ENCODE data around the gene PRODH.
"Not testable (repeated sequence)": the region's sequence is repeated elsewhere in the genome, so short reads cannot be mapped to it uniquely, and the experiment has no call there.

Gene PRODH

DNA sequence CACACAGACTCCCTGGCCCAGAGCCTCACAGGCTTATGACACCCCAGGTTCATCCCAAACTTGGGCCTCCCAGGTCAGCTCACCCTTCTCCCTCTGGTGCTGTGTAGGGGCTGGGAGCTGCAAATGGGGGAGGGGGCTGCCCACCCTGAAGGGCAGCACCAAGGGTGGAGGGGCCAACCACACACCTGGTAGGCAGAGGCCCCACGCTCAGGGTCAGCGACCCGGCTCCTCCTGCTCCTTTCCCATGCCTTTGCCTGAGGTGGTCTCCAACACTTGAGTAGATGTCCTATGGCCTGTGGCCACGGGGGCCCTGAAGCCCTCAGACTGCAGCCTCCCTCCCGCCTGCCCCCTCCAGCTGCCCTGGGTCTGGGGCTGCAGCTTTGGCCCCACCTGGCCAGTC, 26.5 kb downstream of the PRODH start:
- TF ChIP-seq, protein P1, sequence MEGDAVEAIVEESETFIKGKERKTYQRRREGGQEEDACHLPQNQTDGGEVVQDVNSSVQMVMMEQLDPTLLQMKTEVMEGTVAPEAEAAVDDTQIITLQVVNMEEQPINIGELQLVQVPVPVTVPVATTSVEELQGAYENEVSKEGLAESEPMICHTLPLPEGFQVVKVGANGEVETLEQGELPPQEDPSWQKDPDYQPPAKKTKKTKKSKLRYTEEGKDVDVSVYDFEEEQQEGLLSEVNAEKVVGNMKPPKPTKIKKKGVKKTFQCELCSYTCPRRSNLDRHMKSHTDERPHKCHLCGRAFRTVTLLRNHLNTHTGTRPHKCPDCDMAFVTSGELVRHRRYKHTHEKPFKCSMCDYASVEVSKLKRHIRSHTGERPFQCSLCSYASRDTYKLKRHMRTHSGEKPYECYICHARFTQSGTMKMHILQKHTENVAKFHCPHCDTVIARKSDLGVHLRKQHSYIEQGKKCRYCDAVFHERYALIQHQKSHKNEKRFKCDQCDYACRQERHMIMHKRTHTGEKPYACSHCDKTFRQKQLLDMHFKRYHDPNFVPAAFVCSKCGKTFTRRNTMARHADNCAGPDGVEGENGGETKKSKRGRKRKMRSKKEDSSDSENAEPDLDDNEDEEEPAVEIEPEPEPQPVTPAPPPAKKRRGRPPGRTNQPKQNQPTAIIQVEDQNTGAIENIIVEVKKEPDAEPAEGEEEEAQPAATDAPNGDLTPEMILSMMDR (IDR thresholded peaks at IDR 0.05; ENCODE audit: low read depth, low read length): no peak
- no peak for DNase-seq (ENCODE audit: extremely low read depth, low read depth)

DNA sequence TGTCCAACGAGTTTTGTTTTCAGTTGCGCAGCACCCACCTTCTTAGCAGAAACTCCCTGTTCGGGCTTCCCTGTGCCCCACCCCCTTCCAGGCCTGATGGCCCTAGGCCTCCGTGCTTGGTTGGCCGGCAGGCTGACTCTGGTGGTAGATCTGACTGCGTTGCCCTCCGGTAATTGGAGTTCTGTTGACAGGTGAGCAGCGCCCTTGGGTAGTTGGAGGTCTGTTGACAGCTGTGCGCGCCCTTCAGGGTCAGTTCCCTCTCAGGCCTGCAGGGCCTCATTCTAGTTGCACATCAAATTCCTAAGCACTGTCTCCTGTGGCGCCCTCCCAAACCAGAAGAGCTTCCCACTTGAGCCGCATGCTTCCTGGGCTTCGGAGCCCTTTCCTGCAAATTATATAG, 29.2 kb downstream of the PRODH start:
- no peak for DNase-seq (ENCODE audit: extremely low read depth, low read depth)
- TF ChIP-seq, protein P1 (IDR thresholded peaks at IDR 0.05; ENCODE audit: low read depth, low read length): no peak

GRCh38 chr22:18906410-18906745, 29.7 kb downstream of the PRODH start:
- DNase-seq (ENCODE audit: extremely low read depth, low read depth): not testable (repeated sequence)

GRCh38 chr22:18905540-18906409, 30.3 kb downstream of the PRODH start, which contains the start of gene DGCR6:
Gene DGCR6 (plus strand): TSS chr22:18906320. CDS start chr22:18906375, 55 bp downstream.
- TF ChIP-seq, protein P1 (IDR thresholded peaks at IDR 0.05; ENCODE audit: low read depth, low read length): no peak
- DNase-seq (ENCODE audit: extremely low read depth, low read depth): no peak

- DNase-seq (ENCODE audit: extremely low read depth, low read depth): not testable (repeated sequence)
These were observed 39.9 kb downstream of the PRODH start for GRCh38 chr22:18896037-18896657.

GRCh38 chr22:18893775-18894174, 42.3 kb downstream of the PRODH start:
- not testable (repeated sequence) for DNase-seq (ENCODE audit: extremely low read depth, low read depth)

DNA sequence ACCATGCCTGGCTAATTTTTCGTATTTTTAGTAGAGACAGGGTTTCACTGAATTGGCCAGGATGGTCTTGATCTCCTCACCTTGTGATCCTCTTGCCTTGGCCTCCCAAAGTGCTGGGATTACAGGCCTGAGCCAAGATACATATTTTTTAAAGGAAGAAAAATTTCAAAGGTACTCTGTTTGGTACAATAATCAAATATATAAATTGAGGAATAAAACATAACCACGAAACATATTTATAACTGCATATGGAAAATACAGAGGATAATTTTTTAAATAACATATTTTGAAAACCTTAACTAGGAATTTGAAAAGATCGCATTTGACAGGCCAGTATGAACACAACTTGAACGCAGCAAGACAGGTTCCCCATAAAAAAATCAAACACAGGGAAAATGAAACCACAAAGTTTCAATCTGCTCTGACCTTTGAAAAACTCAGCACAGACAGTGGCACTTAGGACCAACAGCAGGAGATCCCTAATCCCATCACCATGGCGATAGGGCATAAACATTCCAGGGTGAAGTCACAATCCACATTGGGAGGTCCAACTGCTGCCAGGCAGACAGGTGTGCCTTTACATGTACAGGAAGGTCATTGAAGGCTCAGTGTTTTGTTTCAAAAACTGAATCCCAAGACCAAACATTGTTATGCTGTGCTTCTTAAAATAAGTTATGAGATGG, 45.4 kb downstream of the PRODH start:
- DNase-seq (ENCODE audit: extremely low read depth, low read depth): not testable (repeated sequence)

GRCh38 chr22:18888115-18888514, 48.0 kb downstream of the PRODH start:
- DNase-seq (ENCODE audit: extremely low read depth, low read depth): no peak
- TF ChIP-seq, protein P1 (IDR thresholded peaks at IDR 0.05; ENCODE audit: low read depth, low read length): no peak

DNA sequence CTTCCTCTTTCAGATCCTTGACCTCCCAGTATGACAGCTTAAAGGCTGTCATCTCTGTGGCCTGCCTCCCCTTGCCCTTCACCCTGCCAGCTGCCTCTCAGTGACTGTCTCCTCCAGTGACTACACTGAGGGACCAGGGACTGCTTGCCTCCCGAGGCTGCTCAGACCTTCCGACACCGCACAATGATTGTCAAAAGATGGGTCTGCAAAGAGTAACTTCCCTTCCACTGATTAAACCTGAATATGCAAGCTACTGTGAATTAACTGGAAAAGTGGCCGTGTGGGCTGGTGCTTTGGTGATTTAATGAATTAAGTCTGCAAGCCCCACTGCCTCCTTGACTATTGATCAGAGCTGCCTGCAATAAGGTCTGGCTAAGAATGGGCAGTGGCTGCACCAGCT, 51.6 kb downstream of the PRODH start:
- not testable (repeated sequence) for DNase-seq (ENCODE audit: extremely low read depth, low read depth)

DNA sequence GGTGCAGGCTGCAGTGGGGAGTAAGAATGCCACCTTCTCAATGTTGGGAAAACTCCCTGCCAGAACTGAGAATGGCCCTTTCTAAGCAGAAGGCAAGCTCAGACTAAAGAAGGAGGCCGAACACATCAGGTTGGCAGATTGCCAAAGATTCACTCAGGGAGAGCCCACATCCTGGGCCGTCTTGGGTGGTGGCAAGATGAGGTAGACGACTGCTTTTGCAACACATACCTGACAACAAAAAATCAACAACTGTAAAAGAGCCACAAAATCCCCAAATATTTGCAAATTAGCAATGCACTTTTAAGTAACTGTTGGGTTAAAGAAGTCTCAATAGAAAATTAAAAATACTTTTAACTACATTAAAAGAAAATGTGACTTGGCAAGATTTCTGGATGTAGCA, 54.8 kb downstream of the PRODH start:
- DNase-seq (ENCODE audit: extremely low read depth, low read depth): not testable (repeated sequence)

Data from AG09319 (cell line).